Ishikawa (cell line): ENCODE measurements around the gene ZNF582.

Experiments used
- CEBPB ChIP-seq: IDR thresholded peaks from 2 replicates; pipeline ENCODE4 v1.6.1; 2012
- CREB1 ChIP-seq: IDR thresholded peaks from 2 replicates; pipeline ENCODE4 v1.6.1; 2012; ENCODE audit warnings: low read depth
- EGR1 ChIP-seq: IDR thresholded peaks from 2 replicates; pipeline ENCODE4 v1.6.1; 2012
- EP300 ChIP-seq: IDR thresholded peaks from 2 replicates; pipeline ENCODE4 v1.6.1; 2012; ENCODE audit warnings: borderline replicate concordance
- FOXM1 ChIP-seq: IDR thresholded peaks from 2 replicates; pipeline ENCODE4 v1.6.1; 2012; ENCODE audit warnings: low read depth, borderline replicate concordance
- NFIC ChIP-seq: IDR thresholded peaks from 2 replicates; pipeline ENCODE4 v1.6.1; 2012
- RAD21 ChIP-seq: IDR thresholded peaks from 2 replicates; pipeline ENCODE4 v1.6.1; 2012; ENCODE audit warnings: low read depth
- TAF1 ChIP-seq: IDR thresholded peaks from 2 replicates; pipeline ENCODE4 v1.6.1; 2012; ENCODE audit warnings: low read depth, mild to moderate bottlenecking
- TCF12 ChIP-seq: IDR thresholded peaks from 2 replicates; pipeline ENCODE4 v1.6.1; 2012; ENCODE audit warnings: low read depth
- TEAD4 ChIP-seq: IDR thresholded peaks from 2 replicates; pipeline ENCODE4 v1.6.1; 2012
- YY1 ChIP-seq: IDR thresholded peaks from 2 replicates; pipeline ENCODE4 v1.6.1; 2012; ENCODE audit warnings: low read depth
- ZBTB7A ChIP-seq: IDR thresholded peaks from 2 replicates; pipeline ENCODE4 v1.6.1; 2012; ENCODE audit warnings: low read depth
- TF ChIP-seq, protein P1 (sequence below): IDR thresholded peaks from 2 replicates; pipeline ENCODE4 v1.6.1; 2012; ENCODE audit warnings: low read depth, mild to moderate bottlenecking
- TF ChIP-seq, protein P2 (sequence below): IDR thresholded peaks from 2 replicates; pipeline ENCODE4 v1.6.1; 2012
- TF ChIP-seq, protein P3 (sequence below): IDR thresholded peaks from 2 replicates; pipeline ENCODE4 v1.6.1; 2012

The ZNF582 gene

DNA sequence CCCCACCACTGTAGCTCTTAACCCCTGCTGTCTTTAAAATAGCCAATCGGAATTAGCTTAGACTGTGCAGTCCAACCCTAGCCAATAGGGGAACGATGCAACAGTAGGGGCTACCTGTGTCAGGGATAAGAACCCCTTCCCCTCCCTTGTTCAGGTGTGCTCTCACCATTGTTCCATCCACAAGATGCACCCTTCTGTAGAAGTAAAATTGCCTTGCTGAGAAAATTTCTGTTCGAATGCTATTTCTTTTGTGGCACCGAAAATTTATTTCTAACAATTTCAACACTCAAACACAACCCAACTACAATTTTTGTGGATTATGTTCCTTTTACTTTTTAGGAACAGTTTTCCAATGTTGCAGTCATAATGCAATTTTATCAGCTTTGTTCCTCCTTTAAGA, 7.2 kb upstream of the ZNF582 start:
- TF ChIP-seq, protein P1, sequence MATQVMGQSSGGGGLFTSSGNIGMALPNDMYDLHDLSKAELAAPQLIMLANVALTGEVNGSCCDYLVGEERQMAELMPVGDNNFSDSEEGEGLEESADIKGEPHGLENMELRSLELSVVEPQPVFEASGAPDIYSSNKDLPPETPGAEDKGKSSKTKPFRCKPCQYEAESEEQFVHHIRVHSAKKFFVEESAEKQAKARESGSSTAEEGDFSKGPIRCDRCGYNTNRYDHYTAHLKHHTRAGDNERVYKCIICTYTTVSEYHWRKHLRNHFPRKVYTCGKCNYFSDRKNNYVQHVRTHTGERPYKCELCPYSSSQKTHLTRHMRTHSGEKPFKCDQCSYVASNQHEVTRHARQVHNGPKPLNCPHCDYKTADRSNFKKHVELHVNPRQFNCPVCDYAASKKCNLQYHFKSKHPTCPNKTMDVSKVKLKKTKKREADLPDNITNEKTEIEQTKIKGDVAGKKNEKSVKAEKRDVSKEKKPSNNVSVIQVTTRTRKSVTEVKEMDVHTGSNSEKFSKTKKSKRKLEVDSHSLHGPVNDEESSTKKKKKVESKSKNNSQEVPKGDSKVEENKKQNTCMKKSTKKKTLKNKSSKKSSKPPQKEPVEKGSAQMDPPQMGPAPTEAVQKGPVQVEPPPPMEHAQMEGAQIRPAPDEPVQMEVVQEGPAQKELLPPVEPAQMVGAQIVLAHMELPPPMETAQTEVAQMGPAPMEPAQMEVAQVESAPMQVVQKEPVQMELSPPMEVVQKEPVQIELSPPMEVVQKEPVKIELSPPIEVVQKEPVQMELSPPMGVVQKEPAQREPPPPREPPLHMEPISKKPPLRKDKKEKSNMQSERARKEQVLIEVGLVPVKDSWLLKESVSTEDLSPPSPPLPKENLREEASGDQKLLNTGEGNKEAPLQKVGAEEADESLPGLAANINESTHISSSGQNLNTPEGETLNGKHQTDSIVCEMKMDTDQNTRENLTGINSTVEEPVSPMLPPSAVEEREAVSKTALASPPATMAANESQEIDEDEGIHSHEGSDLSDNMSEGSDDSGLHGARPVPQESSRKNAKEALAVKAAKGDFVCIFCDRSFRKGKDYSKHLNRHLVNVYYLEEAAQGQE: no peak
- no peak for TF ChIP-seq ZBTB7A
- TF ChIP-seq TAF1: no peak
- no peak for TF ChIP-seq NFIC
- no peak for TF ChIP-seq YY1
- TF ChIP-seq EP300: no peak
- TF ChIP-seq CREB1: no peak
- TF ChIP-seq, protein P2, sequence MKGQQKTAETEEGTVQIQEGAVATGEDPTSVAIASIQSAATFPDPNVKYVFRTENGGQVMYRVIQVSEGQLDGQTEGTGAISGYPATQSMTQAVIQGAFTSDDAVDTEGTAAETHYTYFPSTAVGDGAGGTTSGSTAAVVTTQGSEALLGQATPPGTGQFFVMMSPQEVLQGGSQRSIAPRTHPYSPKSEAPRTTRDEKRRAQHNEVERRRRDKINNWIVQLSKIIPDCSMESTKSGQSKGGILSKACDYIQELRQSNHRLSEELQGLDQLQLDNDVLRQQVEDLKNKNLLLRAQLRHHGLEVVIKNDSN: no peak
- no peak for TF ChIP-seq CEBPB
- no peak for TF ChIP-seq TCF12
- TF ChIP-seq, protein P3, sequence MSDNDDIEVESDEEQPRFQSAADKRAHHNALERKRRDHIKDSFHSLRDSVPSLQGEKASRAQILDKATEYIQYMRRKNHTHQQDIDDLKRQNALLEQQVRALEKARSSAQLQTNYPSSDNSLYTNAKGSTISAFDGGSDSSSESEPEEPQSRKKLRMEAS: no peak
- TF ChIP-seq EGR1: no peak
- TF ChIP-seq RAD21: no peak
- no peak for TF ChIP-seq FOXM1
- TF ChIP-seq TEAD4: no peak

DNA sequence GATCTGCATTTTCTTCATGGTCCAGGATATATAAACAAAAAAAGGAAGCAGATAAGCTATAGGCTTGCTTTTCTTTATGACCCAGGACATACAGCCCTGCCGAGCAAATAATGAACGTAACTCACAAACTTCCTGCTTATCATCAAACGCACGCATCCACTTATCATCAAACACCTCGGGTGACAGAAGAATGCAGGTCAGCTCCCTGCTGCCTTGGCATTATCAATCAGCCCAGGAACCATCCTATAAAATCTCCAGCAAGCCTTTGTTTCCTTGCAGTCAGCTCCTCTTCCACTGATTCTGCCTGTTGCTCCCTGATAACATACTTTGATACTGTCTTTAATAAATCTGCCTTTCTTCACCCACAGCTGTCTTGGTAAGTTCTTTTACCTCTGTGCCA, 5.5 kb upstream of the ZNF582 start:
- TF ChIP-seq, protein P2: no peak
- TF ChIP-seq FOXM1 (no peak), TEAD4 (no peak), ZBTB7A (no peak), TAF1 (no peak), EGR1 (no peak), CEBPB (no peak), NFIC (no peak), YY1 (no peak), TCF12 (no peak), RAD21 (no peak), CREB1 (no peak), EP300 (no peak)
- TF ChIP-seq, protein P3: no peak
- TF ChIP-seq, protein P1: no peak

DNA sequence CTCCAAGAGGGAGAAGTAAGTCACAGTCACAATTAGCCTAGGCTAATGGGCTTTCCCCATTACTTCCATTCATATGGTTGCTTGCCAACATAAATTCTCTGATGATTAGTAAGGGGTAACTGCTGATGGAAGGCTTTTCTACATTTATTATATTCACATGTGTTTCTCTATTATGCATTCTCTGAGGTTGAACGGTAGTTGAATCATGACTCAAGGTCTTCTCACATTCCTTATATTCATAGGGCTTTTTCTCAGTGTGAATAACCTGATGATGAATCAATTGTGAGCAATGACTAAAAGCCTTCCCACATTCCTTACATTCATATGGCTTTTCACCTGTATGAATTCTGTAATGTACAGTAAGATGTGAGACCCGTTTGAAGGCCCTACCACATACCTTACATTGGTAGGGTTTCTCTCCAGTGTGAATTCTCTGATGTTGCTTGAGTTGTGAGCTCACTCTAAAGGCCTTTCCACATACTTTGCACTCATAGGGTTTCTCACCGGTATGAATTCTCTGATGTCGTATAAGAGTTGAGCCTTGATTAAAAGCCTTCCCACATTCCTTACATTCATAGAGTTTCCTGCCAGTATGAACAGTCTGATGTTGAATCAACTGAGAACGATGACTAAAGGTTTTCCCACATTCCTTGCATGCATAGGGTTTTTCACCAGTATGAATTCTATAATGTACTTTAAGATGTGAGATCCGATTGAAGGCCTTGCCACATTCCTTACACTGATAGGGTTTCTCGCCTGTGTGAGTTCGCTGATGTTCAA, 9.3 kb downstream of the ZNF582 start:
- TF ChIP-seq, protein P3: no peak
- TF ChIP-seq NFIC (peak; percentile 32; the same call in 1 of the 2 replicates), EP300 (peak; percentile 17; the same call in 1 of the 2 replicates), FOXM1 (no peak), ZBTB7A (no peak), CEBPB (no peak), EGR1 (no peak), TCF12 (no peak), TEAD4 (peak; percentile 64), YY1 (no peak), RAD21 (no peak), TAF1 (no peak), CREB1 (no peak)
- TF ChIP-seq, protein P1: no peak
- TF ChIP-seq, protein P2: no peak
